Stimulated activated CD4-positive, alpha-beta T cell treated with anti-CD3 and anti-CD28 coated beads, Interleukin-2, amount 100 ng/mL, for 4 hours (primary cell): ENCODE results near the gene LIG1.
"Not testable (repeated sequence)": the region's sequence is repeated elsewhere in the genome, so short reads cannot be mapped to it uniquely, and the experiment has no call there.

Source experiments
- DNase-seq: peaks from one replicate; pipeline ENCODE4 v3.0.0-alpha.2; 2020; ENCODE audit warnings: low read depth

The LIG1 gene

DNA sequence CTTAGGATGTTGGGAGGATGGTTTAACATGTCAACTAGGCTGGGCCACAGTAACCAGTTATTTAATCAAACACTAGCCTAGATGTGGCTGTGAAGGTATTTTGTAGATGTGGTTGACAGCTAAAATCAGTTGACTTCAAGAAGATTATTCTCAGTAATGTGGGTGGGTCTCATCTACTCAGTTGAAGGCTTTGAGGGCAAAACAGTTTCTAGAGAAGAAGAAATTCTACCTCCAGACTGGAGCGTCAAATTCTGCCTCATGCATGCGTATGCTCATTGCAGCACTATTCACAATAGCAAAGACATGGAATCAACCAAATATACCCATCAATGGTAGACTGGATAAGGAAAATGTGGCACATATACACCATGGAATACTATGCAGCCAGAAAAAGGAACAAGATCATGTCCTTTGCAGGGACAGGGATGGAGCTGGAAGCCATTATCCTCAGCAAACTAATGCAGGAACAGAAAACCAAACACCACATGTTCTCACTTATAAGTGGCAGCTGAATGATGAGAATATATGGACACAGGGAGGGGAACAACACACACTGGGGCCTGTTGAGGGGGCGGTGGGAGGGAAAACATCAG, 99.9 kb downstream of the LIG1 start:
- not testable (repeated sequence) for DNase-seq

DNA sequence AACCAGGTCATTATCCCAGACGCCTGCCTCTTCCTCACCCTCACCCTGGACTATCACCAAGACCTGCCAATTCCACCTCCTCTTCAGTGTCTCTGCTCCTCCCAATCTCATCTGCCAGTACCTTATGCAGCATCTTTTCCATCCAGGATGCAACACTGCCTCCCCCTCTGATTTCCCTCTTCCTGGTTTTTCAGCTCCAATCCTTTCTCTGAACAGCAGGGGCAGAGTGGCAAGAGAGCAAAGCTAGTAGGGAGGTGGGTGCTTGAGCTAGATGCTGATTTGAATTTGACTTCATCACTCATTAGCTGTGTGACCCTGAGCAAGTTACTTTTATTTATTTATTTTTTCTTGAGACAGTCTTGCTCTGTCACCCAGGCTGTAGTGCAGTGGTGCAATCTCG, 100.7 kb downstream of the LIG1 start:
- no peak for DNase-seq
